ENCODE measurements around the gene DNAAF8.
"Not testable (repeated sequence)": the region's sequence is repeated elsewhere in the genome, so short reads cannot be mapped to it uniquely, and the experiment has no call there.

Gene DNAAF8

DNA sequence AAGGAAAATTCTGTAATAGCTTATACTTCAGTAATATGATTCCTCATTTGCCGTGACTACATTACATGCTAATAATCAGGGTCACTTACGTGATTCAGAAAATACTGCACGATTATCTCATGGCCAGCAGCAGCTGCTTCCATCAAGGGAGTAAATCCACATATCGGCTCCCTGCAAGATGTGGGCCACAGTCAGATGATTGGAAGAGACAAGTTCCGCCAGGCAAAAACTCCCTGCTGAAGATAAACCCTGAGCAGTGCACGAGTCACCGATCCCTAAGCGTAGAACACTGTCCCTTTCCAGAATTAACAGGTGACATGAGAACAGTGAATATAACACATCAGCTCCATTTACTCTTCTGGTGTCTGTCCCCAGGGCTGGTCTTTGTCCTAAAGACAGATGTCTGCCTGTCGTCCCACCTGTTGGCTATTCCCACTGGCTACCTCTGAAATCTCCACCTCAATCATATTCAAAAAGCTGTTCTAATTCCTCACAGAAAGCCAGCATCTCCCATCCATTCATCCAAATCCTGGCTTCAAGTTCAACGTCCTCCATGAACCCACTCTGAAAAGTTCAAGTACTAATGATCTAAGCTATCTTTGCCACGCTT is 9.6 kb upstream of the DNAAF8 start:
- DNase-seq, result no peak

GRCh38 chr16:4726616-4727015 is 7.7 kb upstream of the DNAAF8 start:
- no peak for DNase-seq

- DNase-seq, result no peak
Measured at GRCh38 chr16:4728676-4729075, 5.7 kb upstream of the DNAAF8 start.

- no peak for DNase-seq
Measured at GRCh38 chr16:4729876-4730275, 4.5 kb upstream of the DNAAF8 start.

- DNase-seq, result no peak
Measured at GRCh38 chr16:4733211-4733742, 1.1 kb upstream of the DNAAF8 start.

DNA sequence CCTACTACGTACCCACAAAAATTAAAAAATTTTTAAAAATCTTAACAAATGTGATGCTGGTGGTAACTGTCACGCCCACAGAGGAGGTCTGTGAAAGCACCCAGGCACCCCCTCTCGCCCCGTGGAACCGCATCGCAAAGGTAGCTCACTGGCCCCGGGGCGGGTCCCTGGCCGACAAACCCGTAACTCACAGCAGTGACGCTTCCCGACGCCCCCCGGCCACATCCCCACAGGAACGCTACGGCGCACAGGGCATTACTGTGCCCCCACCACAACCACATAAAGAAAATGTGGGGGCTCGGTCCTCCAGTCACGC is 632 bp upstream of the DNAAF8 start:
- DNase-seq, result no peak

DNA sequence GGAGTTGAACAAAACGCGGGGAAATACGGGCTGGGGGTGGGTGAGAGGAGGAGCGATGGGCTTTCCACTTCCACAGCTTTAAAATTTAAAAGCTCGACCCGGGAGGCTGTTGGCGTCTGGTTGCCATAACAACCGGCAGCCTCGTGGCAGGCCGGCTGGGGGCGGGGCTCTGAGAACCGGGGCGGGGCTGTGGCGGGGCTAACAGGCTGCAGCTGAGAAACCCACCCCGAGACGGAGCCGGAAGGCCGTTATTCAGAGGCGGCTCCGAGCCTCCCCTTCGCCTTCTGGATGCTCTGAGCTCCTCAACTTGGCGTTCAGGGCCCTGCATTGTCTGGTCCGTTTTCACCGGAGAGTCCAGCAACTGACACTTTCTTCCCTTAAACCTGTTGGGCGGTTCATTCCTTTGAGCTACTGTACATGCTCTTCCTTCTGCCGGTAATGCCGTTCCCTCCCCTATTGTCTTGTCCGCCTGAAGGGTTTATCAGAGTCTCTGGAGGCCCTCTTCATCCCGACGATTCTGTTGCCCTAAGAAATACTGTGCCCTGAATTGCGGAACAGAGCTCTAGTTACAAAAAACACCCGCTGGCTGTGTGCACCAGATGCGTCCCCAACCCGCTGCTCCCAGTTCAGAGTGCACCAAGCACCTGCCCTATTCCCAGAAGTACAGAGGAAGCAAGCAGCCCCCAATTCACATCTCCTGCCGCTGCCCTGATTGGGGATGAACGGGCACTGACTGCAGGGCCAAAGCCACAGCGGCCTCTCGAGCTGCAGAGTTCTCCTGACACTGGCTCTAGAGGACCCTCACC is 596 bp downstream of the DNAAF8 start:
- DNase-seq, result peak; percentile 90

- no peak for DNase-seq
Measured at GRCh38 chr16:4736546-4736945, 2.2 kb downstream of the DNAAF8 start.

DNA sequence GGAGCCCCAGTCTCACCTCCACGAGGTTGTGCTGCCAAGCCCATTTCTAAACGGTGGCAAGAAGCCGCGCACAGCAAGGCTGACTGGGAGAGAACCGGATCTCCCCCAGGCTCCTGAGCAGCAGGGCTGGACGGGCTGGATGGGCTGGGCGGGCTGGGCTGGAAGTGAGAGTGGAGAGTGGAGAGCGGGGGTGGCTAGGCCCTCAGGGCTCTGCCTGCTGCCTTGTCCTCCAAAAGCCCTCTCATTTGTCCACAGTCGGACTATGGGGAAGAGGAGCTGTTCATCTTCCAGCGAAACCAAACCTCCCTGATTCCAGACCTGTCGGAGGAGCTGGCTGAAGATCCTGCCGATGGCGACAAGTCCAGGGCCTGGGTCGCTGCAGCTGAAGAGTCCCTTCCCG is 3.2 kb downstream of the DNAAF8 start:
- DNase-seq, result no peak

DNA sequence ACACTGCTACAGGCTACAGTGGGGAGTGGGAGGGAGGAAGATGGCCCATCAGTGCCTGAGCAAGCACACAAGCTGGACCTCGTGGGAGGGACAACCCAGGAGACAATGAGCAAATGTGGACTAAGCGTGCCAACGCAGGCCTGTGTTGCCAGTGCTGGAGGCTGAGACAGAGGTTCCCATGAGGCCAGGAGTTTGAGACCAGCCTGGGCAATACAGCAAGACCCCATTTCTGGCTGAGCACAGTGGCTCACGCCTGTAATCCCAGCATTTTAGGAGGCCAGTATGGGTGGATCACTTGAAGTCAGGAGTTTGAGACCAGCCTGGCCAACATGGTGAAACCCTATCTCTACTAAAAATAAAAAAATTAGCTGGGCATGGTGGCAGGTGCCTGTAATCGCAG is 4.0 kb downstream of the DNAAF8 start:
- not testable (repeated sequence) for DNase-seq

GRCh38 chr16:4743226-4743878 is 9.0 kb downstream of the DNAAF8 start:
- DNase-seq, result no peak

- no peak for DNase-seq
Measured at GRCh38 chr16:4744555-4745273, 10.4 kb downstream of the DNAAF8 start.

GRCh38 chr16:4745274-4745569 is 10.9 kb downstream of the DNAAF8 start:
- DNase-seq, result no peak

- DNase-seq, result no peak
Measured at GRCh38 chr16:4746215-4746614, 11.9 kb downstream of the DNAAF8 start.

- DNase-seq, result no peak
Measured at GRCh38 chr16:4746991-4747574, 12.7 kb downstream of the DNAAF8 start.

- DNase-seq, result no peak
Measured at GRCh38 chr16:4747906-4748681, 13.8 kb downstream of the DNAAF8 start.

GRCh38 chr16:4748682-4749411 is 14.5 kb downstream of the DNAAF8 start:
- no peak for DNase-seq

GRCh38 chr16:4749700-4750257 is 15.4 kb downstream of the DNAAF8 start:
- DNase-seq, result no peak

DNA sequence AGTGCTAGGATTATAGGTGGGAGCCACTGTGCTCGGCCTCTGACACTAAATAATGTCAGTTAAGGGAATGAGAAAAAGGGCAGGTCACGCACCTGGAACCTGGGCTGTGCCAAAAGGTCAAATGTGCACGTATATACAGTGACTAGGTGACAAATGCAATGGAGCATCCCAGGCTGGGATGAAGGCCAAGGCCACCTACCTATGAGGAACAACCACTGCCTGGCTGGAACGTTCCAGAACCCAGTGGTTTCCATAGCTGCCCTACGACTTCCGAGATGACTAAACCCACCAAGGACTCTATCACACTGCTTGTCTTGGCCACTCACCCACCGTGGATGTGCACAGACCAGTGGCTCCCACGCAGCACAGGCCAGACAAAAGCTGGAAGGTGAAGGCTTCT is 16.6 kb downstream of the DNAAF8 start:
- no peak for DNase-seq

DNA sequence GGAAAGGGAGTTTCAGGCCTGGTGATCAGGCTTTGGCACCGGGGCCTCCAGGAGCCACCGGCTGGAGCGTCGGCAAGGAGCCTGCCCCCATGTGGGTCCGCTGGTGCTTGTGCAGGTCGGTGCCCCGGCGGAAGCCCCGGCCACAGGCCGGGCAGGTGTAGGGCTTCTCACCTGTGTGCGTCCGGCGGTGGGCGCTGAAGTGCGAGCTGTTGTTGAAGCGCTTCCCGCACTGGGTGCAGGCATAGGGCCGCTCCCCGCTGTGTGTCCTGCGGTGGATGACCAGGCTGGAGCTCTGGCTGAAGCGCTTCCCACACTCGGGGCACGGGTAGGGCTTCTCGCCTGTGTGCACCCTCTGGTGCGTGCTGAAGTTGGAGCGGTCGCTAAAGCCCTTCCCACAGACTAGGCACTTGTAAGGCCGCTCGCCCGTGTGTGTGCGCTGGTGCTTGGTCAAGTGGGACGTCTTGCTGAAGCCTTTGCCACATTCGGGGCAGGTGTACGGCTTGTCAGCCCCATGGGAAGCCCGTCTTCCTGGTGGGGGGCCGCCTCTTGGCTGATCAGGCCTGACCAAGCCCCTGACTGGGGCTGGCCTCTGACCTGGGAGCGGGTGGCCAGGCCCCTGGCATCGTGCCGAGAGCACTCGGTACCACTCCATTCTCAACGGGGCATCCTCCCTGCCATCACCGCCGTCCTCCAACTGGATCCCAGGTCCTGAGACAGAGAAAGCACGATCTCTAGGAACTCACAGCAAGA is 18.2 kb downstream of the DNAAF8 start:
- DNase-seq, result no peak

- no peak for DNase-seq
Measured at GRCh38 chr16:4753227-4753626, 18.9 kb downstream of the DNAAF8 start.

All from activated CD4-positive, CD25-positive, alpha-beta regulatory T cell treated with anti-CD3 and anti-CD28 coated beads, Interleukin-2, amount 50 U/mL, for 72 hours (primary cell).